Myocyte (in vitro differentiated cells): ENCODE data around the gene XPC. TPM values are rescaled to one million over a fixed set of nuclear protein-coding genes. Genes with fewer than 3 reads are reported as not detected.
A peak's percentile ranks its signal among the peaks of the same experiment; 100 is the strongest.

ENCODE experiments used
- DNase-seq: peaks from one replicate; pipeline ENCODE4 v3.0.0-alpha.2; 2012; ENCODE audit warnings: low read depth
- total RNA-seq: library from RNA; depleted of rRNA; stranded (reverse); fragments of >200 nt; gene quantifications from 2 replicates; pipeline ENCODE4 v1.2.3, GENCODE V29; 2014

The XPC gene
- total RNA-seq, 1 donor from 2014 or later, result 22.3 TPM

GRCh38 chr3:14134291-14134690 is 44.1 kb downstream of the XPC start:
- DNase-seq, result no peak

GRCh38 chr3:14133876-14134275 is 44.5 kb downstream of the XPC start:
- no peak for DNase-seq

GRCh38 chr3:14133188-14133800 is 45.1 kb downstream of the XPC start:
- peak; percentile 90 for DNase-seq

- no peak for DNase-seq
Measured at GRCh38 chr3:14132689-14133088, 45.7 kb downstream of the XPC start.

- no peak for DNase-seq
Measured at GRCh38 chr3:14132120-14132519, 46.3 kb downstream of the XPC start.

GRCh38 chr3:14131134-14131533 is 47.3 kb downstream of the XPC start:
- no peak for DNase-seq

- DNase-seq, result no peak
Measured at GRCh38 chr3:14130707-14131106, 47.7 kb downstream of the XPC start.

GRCh38 chr3:14130230-14130629 is 48.2 kb downstream of the XPC start:
- DNase-seq, result no peak

GRCh38 chr3:14129296-14129695 is 49.1 kb downstream of the XPC start:
- no peak for DNase-seq

- DNase-seq, result no peak
Measured at GRCh38 chr3:14128724-14129123, 49.7 kb downstream of the XPC start.

GRCh38 chr3:14127516-14128161 is 50.8 kb downstream of the XPC start:
- no peak for DNase-seq

- DNase-seq, result no peak
Measured at GRCh38 chr3:14126887-14127505, 51.4 kb downstream of the XPC start.

- DNase-seq, result no peak
Measured at GRCh38 chr3:14126017-14126886, 52.1 kb downstream of the XPC start.

GRCh38 chr3:14125193-14126016 is 53.0 kb downstream of the XPC start:
- peak; percentile 92 for DNase-seq

- DNase-seq, result peak; percentile 99
Measured at GRCh38 chr3:14124615-14125192, 53.7 kb downstream of the XPC start, which contains the start of the genes CHCHD4 and TMEM43. Gene CHCHD4 (minus strand): TSS chr3:14124870. CDS start chr3:14124676, 194 bp downstream. Gene TMEM43 (plus strand): TSS chr3:14125052. CDS start chr3:14125194, 142 bp downstream.

GRCh38 chr3:14124223-14124614 is 54.2 kb downstream of the XPC start:
- DNase-seq, result peak; percentile 67

- DNase-seq, result no peak
Measured at GRCh38 chr3:14123308-14124222, 54.8 kb downstream of the XPC start.

GRCh38 chr3:14122301-14122700 is 56.1 kb downstream of the XPC start:
- no peak for DNase-seq

- no peak for DNase-seq
Measured at GRCh38 chr3:14121859-14122258, 56.5 kb downstream of the XPC start.
